Eye (tissue), 1 donor: ENCODE data around the gene PCNX4.

Experiments used
- DNase-seq: peaks from one replicate; pipeline ENCODE4 v3.0.0-alpha.2; 2015

PCNX4 gene

DNA sequence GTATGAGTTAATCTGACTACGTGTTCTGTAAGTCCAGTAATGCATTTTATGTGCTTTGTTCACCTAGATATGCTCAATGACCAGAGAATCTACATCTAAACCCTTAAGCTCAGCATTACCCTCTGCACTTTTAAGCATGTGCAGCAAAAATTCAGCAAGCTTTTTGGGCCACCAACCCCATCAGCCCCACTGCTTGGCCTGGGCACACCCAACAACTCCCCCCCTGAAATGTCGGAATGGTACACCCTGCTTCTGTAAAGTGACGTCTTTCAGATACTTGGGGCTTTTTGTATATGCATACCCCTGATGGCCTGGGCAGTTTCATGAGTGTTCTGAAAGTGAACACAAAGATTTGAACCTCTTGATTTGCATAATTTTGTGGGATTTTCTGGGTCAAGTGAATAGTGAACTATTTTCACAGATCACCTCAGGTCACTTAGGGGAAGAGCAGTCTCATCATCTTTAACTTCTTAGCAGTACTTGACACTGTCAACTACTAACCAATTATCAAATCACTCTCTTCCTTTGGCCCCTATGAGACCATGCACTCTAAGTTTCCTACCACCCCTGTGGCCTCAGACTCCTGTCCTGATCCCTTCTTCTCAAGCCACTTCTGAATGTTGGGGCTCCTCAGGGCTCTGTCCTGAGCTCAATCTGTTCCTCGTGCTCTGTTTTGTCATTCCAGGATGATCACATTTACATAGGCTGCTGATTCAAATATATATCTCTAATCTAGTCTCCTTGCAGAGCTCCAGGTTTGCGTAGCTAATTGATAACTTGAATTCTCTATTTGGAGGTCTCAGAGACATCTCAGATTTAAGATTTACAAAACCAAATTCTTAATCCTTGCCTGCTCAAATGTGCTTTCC lies 121.0 kb downstream of the PCNX4 start:
- no peak for DNase-seq

DNA sequence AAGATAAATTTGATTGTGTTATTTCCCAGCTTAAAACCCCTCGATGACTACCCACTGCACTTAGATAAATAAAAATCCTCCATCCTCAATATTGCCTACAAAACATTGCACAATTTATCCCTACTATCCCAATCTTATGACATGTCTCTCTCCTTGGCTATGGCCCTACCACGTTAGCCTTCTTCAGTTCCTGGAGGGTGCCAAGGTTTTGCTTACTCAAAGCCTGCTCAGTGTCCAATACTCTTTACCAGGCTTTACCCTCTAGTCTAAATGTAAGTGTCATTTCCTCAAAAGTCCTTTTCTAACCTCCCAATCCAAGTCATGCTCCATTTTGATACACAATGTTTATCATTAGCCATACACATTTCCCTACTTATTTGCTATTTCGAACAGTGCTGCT lies 122.3 kb downstream of the PCNX4 start:
- no peak for DNase-seq

- no peak for DNase-seq
Measured at GRCh38 chr14:60214415-60215126, 122.8 kb downstream of the PCNX4 start.

DNA sequence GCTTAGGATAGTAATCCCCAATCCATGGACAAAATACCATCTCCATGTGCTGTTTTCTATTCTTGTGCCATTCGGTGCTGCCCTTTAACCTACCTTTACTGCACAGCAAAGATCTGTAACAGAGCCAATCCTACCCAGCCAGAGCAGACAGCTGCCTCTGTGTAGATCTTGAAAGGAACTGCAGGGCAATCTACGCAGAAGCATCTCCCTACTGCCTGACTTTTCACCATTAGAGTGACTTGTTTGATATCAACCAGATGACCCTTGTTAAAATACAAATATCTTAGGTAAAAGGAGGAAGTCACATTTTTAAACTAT lies 123.4 kb downstream of the PCNX4 start:
- no peak for DNase-seq

DNA sequence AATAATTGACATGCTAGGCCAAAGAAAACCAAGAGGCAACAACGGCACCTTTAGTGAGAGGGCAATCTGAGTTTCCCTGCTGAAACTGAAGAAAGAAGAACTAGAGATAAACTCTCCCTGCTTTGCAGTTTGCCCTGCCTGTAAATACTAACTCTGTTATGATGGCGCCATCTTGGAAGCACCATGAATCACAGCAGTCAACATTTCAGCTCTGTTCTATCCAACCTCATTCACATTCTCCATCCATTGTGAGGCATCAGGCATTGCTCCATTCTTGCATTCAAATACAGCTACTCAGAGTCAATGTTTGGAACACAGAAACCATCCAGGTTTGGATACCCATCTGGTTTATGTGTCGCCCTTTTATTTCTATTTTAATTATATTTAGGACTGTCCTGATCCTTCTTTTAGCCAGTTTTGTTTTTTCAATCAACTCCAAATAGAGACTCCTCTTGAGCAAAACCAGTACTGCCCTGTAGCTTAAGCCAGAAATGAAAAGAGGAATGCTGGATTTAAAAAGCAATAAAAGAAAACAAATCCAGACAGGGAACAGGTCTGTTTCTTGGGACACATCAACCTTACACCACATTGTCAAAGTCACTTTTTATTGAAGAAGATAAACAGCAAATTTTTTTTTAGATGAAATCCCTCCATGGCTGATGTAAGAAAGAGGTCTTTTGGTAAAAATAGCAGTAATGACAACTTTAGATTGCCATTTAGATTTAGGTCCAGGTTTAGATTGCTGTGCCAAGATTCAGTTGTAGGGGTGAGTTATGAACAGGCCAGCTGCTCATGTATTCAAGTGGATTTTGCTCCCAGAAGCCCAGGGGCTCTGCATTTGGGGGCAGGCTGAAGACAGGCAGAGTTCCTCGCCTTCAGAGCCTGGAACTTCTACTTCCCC lies 124.0 kb downstream of the PCNX4 start:
- no peak for DNase-seq

GRCh38 chr14:60217713-60218112 lies 126.0 kb downstream of the PCNX4 start:
- no peak for DNase-seq
